NOMO-1 treated with DMSO at 0.1 percent for 48 hours (cell line): ENCODE data around the gene ANKRD10.

Experiments
- DNase-seq: peaks from one replicate; lab custom pipeline; 2025; ENCODE audit not compliant: unreplicated experiment; lab: John Stamatoyannopoulos, UW

Gene ANKRD10

DNA sequence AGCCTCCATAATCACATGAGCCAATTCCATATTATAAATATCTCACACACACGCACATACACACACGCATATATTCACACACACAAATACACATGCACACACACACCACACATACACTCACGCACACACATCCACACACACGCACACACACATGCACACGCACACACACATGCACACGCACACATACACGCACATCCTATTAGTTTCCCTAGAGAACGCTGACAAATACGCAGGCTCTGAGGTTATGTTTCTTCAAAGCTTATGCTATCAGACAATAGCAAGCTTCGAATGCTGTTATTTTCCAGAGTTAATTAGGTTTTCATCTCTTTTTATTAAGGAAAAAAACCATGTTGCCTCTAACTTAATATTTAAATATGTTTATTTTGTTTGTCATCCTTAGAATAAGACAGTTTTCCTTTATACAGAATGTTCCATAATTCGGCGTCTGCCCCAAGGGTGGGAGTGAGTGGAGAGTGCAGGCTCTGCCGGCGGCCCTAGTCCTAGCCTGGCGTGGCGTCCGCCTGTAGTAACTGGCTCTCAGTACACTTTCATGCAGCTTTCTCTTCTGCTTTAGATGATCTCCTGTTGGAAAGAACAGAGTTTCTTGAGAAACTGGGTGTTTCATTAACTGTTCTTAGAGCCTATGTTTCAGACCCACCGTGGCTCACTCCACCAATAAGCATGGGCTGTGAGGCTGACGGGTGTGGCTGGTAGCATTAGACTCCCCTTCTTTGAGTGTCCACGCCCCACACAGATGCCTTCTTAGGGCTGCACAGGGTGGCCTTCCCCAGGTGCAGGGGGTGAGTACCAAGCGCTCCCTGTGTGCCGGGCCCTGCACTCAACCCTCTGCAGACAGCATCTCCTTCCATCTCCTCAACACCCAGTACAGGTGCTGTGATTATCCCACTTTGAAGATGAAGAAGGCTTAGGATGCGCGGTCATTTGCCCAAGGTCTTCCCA is 30.4 kb upstream of the ANKRD10 start:
- no peak for DNase-seq

DNA sequence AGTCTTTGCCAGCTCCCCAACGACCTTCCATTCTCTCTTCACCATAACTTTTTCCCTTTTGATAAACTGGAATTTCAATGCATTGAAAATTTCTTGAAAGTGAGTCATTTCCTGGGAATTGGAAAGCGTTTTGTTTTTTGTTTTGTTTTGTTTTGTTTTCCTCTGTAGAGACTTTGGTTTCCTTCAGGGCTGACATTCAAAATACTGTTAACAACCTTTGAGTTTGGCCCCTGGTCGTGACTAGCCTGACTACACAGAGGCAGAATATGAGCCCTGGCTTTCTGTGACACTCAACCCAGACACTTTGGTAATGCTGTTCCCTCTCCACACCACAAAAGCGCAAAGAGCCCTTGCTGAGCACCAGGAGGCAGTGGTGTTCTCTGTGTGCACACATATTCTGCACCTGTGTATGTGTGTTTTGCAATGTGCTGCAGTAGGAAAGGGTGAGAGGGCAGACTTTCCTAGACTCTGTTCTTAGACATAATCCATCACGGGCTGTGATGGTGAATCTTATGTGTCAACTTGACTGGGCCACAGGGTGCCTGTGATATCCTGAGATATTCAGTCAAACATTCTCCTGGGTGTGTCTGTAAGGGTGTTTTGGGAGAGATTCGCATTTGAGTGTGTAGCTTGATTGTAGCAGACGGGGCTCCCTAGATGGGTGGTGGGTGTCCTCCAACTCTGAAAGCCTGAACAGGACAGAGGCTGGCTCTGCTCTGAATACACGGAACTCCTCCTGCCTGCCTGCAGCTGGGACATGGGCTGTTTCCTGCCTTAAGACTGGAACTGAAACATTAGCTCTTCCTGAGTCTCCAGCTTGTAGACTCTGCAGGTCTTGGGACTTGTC is 29.5 kb upstream of the ANKRD10 start:
- DNase-seq, result peak; percentile 73

DNA sequence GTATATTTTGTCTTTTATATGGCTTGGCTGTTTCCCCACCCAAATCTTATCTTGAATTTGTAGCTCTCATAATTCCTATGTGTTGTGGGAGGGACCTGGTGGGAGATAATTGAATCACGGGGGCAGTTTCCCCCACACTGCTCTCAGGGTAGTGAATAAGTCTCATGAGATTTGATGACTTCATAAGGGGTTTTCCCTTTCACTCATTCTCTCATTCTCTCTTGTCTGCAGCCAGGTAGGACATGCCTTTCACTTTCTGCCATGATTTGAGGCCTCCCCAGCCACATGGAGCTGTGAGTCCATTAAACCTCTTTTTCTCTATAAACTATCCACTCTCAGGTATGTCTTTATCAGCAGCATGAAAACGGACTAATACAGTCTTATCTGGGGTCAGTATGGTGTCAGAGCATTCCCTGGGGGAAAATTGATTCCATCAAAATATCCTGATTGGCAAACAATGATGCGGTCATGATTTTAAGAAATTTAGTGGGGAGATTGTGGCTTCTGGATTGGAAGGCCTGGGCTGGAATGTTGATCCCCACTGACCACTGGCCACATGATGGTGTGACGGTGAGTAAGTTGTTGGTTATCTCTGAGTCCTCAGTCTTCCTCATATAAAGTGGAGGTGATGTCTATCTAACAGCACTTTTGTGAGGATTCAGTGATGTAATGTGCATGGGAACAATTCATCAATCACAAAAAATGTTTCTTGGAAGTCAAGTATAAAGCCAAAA is 27.5 kb upstream of the ANKRD10 start:
- no peak for DNase-seq

DNA sequence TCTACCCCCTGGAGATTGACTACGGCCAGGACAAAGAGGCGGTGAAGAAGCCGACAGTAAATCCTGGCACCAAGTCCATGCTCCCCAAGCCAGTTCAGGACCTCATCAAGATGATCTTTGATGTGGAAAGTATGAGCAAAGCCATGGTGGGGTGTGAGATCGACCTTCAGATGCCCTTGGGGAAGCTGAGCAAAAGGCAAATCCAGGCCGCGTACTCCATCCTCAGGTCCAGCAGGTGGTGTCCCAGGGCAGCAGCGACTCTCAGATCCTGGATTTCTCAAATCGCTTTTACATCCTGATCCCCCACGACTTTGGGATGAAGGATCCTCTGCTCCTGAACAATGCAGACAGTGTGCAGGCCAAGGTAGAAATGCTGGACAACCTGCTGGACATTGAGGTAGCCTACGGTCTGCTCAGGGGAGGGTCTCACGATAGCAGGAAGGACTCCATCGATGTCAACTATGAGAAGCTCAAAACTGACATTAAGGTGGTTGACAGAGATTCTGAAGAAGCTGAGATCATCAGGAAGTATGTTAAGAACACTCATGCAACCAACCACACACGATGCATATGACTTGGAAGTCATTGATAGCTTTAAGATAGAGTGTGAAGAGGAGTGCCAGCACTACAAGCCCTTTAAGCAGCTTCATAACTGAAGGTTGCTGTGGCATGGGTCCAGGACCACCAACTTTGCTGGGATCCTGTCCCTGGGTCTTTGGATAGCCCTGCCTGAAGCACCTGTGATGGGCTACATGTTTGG is 24.0 kb upstream of the ANKRD10 start:
- no peak for DNase-seq

DNA sequence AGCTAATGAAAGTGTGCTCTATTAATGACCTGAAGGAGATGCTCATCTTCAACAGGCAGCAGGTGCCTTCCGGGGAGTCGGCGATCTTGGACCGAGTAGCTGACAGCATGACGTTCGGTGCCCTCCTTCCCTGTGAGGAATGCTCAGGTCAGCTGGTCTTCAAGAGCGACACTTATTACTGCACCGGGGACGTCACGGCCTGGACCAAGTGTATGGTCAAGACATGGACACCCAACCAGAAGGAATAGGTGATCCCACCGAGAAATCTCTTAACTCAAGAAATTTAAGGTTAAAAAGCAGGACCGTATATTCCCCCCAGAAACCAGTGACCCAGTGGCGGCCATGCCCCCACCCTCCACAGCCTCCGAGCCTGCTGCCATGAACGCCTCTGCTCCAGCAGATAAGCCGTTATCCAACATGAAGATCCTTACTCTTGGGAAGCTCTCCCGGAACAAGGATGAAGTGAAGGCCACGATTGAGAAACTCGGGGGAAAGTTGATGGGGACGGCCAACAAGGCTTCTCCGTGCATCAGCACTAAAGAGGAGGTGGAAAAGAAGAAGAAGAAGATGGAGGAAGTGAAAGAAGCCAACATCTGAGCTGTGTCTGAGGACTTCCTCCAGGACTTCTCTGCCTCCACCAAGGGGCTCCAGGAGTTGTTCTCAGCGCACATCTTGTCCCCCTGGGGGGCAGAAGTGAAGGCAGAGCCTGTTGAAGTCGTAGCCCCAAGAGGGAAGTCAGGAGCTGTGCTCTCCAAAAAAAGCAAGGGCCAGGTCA is 22.8 kb upstream of the ANKRD10 start:
- DNase-seq, result peak; percentile 62

DNA sequence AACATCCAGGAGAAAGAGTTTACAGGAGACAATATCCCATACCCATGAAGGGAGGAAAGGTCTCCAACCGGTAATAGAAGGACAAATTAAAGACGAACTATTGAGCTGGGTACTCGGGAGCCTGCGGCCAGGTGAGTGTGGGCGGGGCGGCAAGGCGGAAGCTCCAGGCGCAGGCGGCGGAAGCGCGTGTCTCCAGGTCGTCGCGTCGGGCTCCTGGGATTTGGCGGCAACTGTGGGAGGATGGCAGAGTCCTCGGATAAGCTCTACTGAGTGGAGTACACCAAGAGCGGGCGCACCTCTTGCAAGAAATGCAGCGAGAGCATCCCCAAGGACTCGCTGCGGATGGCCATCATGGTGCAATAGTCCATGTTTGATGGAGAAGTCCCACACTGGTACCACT is 21.6 kb upstream of the ANKRD10 start:
- no peak for DNase-seq

DNA sequence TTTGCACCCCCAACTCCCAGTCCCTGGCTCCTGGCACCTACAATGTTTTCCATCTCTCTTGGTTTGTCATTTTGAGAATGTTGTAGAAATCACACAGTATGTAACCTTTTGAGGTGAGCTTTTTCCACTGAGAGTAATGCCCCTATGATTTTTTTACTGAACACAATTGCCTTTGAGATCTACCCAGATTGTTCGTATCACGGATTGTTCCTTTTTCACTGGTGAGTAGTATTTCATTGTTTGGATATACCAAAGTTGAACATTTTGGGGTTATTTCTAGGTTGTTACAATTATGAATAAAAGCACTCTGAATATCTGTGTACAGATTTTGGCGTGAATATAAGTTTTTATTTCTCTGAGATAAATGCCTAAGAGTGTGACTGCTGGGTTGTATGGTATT is 17.7 kb upstream of the ANKRD10 start:
- no peak for DNase-seq

DNA sequence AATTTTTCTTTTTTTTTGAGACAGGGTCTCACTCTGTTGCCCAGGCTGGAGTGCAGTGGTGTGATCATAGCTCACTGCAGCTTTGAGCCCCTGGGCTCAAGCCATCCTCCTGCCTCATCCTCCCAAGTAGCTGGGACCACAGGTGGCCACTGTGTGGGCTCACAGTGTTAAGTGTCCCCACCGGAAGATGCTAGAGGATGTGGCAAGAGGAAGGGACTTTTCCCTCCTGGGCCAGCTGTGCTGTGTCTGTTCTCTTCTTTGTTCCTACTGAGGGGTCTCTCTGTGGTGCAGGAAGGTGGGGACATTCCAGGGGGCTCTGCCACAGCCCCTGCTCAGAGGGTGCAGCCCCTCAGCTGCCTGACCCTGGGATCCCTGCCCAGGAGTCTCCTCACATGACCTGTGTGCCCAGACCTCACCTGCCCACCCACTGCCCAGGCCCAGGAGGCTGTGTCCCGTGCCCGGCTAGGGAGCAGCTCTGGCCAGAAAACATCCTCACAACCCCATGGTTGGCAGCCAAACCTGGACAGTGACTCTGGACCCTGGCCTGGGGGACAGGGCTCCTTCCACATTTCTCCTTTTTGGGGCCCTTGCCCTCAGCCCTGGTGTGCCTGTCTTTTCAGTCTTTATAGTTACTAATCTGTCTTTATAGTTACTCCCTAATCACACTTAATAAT is 14.4 kb upstream of the ANKRD10 start:
- DNase-seq, result no peak

DNA sequence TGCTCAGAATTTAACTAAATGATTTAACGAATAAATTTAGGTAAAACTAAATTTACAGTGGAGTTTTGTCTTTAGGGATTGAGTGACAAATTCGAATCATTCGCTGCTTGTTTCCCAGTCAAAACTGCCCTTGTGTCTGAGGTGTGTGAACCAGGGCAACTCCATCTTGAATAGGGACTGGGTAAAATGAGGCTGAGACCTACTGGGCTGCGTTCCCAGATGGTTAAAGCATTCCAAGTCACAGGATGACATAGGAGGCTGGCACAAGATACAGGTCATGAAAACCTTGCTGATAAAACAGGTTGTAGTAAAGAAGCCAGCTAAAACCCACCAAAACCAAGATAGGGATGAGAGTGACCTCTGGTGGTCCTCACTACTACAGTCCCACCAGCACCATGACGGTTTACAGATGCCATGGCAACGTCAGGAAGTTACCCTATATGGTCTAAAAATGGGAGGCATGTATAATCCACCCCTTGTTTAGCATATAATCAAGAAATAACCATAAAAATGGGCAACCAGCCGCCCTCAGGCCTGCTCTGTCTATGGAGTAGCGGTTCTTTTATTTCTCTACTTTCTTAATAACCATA is 10.2 kb upstream of the ANKRD10 start:
- no peak for DNase-seq

DNA sequence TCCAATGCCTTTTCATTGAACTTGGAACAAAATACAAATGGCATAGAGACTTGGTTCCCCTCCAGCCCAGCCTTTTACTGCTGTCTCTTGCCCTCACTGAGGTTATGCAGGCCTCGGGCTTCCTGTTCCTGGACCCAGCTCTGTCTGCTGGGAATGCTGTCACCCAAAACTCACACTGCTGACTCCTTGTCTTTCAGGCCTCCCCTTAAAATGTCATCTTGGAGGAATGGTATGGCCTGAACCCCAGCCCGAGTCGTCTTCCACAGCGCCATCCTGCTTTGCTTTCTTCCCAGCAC is 9.7 kb upstream of the ANKRD10 start:
- no peak for DNase-seq

DNA sequence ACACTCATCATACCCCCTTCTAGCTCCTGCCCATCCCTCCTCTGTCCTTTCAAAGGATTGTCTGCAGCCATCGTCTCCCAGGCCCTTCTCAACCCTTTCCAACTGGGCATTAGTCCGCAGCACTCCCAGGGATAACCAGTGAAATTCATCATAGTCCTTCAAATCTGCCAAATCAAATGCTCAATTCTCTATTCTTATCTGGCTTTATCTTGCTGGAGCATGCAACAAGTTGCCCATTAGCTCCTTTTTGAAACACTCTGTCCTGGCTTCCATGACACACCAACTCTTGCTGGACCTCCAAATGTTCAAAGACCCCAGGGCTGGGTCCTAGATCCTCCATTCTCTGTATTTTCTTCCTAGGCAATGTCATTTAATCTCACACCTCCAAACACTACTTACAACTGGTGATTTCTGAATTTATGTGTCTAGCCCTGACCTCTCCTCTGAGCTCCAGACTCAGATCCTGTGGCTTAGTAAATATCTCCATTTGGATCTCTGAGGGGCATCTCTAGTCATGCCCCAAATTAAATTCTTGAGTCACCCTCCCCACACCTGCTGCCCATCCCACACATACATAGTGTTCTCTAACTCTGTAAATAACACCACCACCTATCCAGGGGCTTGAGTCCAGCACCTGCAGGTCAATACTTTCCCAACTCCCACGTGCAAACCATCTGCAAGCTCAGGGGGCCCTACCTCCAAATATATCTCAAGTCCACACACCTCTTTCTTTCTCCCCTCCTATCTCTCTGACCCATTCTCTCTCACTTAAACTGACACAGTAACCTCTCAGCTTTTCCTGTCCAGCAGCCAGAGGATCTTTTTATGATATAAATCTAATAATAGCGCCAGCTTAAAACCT is 9.1 kb upstream of the ANKRD10 start:
- DNase-seq, result no peak

DNA sequence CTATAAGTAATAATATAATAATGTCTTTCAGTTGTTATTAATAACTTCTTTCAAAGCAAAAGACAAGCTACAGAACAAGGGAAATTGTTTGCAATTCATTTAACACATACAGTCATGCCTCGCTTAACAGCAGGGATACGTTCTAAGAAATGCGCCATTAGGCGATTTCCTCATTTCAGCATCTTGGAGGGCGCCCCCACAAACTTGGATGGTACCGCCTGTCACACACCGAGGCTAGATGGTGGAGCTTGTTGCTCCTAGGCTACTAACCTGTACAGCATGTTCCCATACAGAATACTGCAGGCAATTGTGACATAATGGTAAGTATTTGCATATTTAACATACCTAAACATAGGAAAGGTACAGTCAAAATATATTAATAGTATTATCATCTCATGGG is 8.2 kb upstream of the ANKRD10 start:
- no peak for DNase-seq

DNA sequence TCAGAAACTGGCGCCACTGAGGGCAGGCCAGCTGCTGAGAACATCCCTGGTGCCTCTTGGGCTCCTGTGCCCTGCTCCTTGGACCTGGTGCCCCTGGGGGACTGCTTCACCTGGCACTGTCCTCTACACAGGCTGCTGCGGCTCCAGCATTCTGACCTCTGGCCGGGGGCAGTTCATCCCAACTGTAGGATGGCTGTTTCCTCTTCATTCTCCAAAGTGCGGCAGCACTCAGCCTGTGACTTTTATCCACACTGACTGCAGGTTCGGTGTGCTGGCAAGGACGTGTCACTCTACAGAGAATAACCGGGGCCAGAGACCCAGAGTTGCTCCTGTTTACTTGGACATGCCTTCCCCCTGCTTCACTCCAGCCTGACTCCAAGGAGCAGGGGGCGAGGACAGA is 7.6 kb upstream of the ANKRD10 start:
- no peak for DNase-seq

DNA sequence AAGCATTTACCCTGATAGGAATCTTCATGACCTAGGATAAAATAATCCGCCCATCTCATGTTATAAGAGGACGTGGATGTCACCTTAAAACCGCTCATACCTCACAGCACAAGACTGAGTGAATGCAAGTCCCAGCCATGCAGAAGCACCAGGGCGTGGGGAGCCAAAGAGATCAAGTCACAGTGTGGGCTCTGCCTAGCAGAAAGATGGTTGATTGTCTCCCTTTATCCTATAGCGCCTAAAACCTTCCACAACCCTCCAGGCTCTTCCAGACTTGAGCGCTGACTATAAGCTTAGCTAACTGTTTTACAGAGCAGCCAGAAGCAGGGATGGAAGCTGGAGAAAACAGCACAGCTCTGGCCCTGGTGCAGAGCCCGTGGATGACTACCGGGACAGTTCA is 6.8 kb upstream of the ANKRD10 start:
- no peak for DNase-seq

DNA sequence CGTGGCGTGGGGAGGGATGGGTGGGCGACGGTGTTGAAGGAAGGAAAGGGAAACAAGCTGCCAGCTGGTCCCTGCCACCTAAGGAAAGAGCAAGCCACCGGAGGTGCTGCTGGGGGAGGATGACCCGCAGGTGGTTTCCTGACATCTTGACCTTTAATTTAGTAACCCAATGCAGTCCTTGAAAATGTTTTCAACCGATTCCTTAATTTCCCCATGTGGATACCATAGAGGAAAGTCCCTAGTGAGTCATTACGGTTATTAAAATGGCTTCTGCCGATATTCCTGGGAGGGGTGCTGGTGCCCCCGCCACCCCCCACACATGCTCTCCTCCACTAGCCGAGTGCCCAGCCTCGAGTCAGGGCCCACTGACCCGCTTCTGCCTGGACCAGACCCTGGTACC is 6.3 kb upstream of the ANKRD10 start:
- DNase-seq, result no peak

DNA sequence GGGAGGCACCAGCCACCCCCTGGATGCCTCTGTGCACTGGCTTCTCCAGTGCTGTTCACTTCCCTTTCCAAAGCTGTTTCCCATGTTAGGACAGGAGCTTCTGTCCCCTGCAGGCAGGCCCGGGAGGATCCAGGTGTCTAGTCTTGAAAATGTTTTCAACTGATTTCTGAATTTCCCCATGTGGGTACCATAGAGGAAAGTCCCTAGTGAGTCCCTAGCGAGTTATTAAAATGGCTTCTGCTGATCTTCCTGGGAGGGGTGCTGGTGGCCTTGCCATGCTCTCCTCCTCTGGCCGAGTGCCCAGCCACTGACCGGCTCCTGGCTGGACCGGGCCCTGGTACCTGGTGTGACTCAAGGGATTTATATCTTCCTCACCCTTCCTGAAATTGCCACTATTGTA is 5.2 kb upstream of the ANKRD10 start:
- DNase-seq, result no peak

DNA sequence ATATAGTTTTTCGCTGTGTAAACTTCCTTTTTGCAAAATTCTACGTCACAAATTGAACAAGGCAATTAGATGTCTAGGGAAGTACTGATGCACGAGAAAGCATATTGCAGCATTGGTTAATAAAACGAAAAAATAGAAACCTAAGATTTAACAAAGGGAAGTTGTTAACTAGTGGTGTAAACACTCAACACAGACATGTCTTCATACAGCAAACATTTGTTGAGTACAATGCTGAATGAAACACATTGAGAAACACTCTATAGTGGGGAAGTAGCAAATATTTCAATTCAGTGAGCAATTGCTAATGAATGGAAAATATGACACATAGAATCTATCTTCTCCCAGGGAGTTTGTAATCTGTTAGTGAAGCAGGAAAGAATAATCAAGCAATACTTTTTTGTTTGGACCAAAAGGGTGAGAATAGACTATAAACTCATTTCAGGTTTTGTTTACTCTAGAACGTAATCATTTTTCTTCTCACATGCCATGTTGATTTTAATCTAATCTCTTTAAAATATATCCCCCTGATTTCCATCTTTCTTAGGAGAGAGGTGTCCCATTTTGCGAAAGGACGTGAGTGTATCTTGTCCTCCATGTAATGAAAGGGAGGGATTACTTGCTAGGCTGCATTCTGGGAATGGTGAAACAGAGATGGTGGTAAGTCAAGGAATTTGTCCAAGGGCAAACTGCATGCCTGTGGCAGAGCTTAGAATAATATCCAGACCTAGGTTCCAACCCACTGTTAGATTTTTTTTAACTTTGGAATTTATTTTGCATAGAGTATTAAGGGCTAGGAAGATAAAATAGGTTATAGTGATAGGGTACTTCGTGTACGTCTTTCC is 1.7 kb upstream of the ANKRD10 start:
- peak; percentile 92 for DNase-seq

DNA sequence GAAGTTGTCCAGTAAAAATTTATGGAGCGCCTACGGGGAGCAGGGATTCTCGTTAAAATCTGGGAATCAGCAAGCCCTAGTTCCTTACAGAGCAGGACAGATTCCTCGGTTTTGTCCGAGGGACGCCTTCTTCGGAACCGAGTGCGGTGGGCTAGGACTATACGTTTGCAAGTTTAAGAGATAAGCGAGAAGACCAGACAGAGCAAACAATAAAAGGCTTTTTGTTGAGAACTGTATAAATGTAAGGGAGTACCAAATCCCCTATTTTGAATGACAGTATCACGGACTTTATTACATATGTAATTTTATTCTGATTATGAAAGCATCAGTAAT is 971 bp upstream of the ANKRD10 start:
- no peak for DNase-seq
